SW480 (cell line): ENCODE measurements around the gene DGKQ.
"Not testable (repeated sequence)": the region's sequence is repeated elsewhere in the genome, so short reads cannot be mapped to it uniquely, and the experiment has no call there.

Experiments
- DNase-seq: peaks from one replicate; pipeline ENCODE4 v3.0.0-alpha.2; 2016; ENCODE audit warnings: low spot score

Gene DGKQ

GRCh38 chr4:976016-976415, 2.6 kb upstream of the DGKQ start:
- not testable (repeated sequence) for DNase-seq

- DNase-seq: no peak
These were observed 1.3 kb upstream of the DGKQ start for GRCh38 chr4:974668-975067.

DNA sequence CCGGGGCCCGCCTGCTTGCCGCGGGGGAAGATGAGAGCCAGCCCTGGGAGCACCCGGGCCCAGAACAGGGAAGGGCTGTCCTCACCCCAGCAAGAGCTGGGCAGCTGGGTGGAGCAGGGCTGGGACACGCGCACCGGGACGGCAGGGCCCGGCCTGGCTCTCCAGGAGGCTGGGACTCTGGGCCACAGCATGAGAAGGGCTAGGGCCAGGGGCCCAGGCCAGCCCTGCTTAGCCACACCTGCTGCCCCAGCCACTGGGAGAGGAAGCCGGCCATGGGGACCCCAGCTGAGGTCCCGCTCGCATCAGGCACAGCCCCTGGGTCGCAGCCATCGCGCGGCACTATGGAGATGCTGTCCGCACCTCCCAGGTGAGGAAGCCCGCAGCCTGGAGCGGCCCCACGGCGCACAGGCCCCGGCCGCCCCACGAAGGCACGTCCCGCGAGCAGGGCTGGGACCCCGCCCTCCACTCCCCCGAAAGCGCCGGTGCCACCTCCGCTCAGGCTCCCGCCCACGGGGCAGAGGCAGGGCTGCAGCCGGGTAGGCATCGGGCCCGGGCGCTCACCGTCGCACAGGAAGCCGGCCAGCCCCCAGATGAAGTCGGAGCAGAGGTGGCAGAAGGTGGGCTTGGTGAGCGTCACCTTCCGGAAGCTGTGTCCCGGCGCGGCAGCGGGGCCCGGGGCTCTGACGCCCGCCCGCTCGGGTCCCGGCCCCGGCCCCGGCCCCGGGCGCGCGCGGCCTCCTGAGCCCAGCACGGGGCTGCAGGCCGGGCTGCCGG, 531 bp downstream of the DGKQ start:
- no peak for DNase-seq

GRCh38 chr4:971666-972500, 1.5 kb downstream of the DGKQ start:
- no peak for DNase-seq

GRCh38 chr4:970854-971520, 2.4 kb downstream of the DGKQ start:
- DNase-seq: no peak

DNA sequence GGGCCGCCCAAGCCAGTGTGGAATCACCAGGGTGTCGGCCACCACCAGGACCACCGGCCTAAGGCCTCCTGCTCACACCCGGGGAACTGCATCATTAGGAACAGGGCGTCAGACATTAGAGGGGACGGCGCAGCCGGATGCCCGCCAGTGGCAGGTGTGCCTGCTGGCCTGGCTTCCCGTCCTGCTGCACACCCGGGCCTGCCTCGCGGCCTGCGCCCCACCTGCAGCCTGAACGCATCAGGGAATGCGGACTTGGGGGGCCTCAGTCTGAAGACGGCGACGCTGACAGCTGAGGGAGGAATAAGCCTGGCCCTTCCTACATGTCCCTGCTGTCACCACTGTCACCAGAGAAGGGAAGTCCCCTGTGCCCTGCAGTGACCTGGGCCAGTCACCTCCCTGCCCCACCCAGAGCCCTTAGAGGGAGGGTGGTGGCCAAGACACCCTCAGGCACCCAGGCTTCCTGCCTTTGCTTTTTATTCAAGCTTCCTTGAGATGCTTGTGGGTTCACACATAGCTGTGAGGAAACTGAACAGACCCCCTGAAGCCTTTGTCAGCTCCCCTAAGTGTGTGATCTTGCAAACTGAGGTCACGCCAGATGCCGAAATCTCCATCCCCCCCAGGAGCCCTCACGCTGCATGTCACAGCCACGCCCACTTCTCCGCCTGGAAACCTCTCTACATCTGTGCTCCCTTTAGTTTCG, 3.2 kb downstream of the DGKQ start:
- DNase-seq: no peak

DNA sequence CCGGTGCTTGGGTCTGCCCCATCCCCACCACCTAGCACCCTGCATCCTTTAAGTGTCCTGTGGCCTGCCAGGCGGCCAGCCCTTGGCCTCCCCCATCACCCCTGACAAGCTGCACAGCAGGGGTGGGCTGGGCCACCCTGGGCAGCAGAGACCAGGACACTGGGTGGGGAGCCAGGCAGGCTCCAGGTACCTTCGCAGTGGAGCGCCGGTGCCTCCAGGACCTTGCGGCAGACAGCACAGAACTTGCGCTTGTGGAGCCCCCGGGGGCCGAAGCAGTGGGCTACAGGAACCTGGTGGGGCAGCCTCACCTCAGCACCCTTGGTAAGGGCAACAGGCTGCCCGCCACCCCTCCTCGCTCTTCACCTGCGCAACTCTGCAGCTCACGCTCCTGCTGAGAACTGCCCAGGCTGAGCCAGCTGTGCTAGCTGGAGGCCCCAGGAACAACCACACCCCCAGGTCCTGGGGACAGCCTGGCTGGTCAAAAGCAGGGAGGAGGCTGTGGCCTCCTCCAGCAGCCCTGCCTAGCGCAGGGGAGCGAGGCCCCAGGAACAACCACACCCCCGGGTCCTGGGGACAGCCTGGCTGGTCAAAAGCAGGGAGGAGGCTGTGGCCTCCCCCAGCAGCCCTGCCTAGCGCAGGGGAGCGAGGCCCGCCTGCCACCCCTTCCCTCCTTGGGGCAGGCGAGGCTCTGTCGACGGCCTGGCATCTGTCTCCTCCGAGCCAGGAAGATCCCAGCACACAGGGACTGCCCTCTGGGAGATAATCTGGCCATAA, 4.6 kb downstream of the DGKQ start:
- DNase-seq: no peak

GRCh38 chr4:968221-968620, 5.1 kb downstream of the DGKQ start:
- no peak for DNase-seq

DNA sequence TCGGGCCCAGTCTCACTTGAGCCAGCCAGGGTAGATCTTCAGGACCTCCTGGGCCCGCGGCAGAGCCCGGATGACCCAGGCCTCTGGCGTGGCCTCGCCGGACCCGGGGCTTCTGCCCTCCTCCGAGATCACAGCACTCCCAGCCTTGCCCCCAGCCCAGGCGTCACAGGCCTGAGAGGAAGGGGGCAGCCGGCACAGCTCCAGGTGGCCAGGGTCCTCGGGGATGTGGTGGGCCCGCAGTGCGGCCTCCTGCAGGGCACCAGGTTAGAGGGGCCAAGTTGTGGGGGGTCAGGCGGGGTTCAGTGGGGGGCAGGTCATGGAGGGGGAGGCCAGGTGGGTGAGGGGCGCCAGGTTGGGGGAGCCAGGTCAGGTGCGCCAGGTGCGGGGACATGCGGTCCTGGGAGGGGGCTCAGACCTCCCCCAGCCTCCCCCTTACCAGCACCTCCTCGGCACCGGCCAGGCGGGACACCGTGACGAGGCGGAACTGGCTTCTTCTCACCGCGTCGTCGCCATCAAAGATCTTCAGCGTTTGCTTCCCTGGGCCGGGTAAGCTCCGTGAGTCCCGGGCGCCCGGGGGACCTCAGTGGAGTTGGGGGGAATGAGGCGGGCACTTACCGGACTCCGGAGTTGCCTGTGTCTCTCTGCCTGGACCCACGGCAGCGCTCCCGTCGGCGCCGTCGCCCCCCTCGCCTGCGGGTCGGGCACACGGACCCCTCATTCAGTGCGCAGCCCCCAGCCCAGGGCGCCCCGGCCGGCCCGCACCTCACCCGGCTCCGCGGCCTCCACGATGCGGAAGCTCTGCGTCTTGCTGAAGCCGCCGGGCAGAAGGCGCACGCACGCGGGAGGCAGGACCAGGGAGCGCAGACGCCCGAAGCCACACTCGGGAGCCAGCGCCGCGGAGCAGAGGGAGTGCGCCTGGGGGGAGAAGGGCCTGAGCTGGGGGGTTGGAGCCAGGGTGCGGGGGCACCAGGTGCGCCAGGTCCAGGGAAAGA, 6.0 kb downstream of the DGKQ start:
- no peak for DNase-seq

GRCh38 chr4:966266-967112, 6.9 kb downstream of the DGKQ start:
- no peak for DNase-seq

DNA sequence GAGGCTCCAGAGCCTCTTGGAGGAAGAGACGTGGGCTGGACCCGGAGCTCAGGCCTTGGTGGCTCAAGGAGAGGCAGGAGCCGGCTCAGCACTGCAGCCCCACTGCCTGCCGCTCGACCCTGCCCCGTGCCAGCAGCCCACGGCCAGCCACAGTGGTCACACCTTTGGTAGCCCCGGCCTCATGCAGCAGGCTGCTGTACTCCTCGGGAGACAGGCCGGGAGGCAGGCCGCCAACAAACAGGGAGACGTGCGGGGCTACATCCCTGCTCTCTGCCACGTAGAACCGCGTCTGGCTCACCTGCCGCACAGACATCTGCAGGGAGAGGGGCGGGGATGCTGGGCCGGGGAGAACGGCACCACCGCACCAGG, 7.6 kb downstream of the DGKQ start:
- no peak for DNase-seq

DNA sequence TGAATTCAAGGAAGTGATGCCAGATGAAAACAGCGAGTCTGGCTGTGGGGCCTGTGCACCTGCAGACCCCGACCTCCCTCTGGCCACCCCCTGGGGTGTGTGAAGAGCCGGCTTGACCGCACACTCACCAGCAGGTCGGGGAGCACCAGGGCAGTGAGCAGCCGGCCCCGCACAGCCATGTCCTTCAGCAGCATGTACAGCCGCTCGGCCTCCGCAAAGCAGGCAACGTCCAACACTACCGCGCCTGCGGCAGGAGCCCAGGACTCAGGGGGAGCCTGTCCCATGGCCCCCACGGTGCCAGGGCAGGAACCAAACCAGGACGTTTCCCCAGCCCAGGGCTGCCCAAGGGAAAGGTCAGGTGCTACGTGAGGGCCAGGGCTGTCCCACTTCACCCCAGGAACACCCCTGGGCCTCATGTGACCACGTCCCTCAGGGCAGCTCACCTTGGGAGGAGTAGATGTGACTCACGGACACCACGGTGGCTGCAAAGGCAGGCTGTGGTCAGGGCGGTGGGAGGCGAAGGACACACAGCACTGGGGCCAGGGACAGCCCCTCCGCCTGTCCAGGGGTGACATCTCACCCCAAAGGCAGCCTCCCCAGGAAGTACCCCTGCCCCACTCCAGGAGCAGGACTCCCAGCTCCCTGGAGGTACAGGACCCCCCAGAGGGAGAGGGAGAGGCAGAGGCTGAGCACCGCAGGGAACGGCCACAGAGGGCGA, 8.2 kb downstream of the DGKQ start:
- no peak for DNase-seq

DNA sequence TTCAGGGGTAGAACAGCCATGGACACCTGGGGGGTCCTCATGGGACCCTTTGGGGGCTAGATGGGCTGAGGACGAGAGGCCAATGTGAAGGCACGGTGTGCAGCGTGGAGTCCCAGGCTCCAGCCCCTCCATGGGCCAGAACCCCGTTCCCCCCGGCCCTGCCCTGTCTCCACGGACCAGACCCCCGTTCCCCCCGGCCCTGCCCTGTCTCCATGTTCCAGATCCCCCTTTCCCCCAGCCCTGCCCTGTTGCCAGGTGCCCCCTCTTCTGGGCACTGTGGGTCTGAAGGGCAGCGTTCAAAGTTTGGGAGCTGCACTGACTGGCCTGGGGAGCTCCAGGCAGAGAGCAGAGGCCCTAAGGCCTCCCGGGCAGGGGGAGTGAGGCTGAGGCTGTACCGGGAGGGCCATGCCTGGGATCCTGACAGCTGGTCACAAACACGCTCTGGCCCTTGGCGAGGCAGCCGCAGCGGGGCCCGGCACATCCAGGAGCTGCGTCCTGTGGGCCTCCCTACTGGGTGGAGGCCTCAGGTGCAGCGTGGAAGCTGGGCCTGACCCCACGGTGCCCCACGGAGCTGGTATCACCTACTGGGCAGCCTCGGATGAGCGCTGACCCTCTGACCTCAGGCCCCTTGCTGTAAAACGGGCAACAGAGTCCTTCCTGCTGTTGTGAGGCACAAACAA, 8.9 kb downstream of the DGKQ start:
- no peak for DNase-seq

GRCh38 chr4:963276-964225, 9.8 kb downstream of the DGKQ start:
- no peak for DNase-seq

DNA sequence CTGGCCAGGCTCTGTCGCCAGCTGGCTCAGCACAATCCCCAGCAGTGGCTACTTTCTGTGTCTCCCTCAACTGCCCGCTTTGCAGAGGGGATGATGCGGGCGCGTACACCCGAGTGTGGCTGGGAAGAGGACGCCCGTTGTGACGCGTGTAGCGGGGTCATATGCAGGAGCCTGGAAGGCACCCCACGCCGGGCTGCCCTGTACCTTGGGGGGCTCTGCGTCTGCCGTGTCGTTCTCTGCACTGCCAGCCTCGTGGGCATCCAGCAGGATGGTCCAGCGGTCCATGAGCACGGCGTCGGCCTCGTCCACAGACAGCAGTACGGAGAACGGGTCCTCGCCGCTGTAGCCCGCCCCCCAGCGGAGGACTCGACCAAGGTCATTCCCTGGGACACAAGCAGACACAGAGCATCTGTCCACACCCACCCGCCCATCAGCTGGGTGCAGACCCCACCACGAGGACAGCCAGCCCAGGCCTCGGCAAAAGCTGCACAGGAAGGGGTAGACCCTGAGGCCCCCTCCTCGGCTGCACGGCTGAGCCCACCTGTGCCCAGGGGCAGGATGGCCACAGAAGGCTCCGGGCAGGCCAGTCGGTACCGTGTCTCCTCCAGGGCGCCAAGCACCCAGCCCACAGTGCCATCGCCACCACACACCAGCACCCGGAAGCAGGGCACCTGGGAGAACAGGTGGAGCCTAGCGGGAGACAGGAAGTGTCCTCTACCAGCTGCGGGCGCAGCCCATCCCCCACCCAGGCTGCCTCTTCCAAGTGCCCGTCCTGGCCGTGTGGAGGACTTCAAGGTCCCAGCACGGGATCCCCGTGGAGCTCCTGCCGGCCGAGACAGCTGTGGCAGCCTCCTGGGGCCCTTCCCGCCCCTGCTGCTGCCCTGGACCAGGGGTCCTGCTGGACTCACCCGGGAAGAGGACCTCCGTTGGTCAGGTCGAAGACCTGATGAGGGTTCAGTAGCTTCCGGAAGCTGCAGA, 10.8 kb downstream of the DGKQ start:
- peak; percentile 21 for DNase-seq
